Caco-2 (cell line): ENCODE results near the gene PPP1R16B. TPM values are rescaled to one million over a fixed set of nuclear protein-coding genes. Genes with fewer than 3 reads are reported as not detected.

Experiments used
- BruUV-seq: library from RNA; stranded (reverse); fragments of 400-500 nt; replicated peaks from 2 replicates; lab custom pipeline; 2021; lab: Mats Ljungman, UMichigan
- CTCF ChIA-PET: fragments of 300-600 bp; sonication (Branson Sonifier 250); formaldehyde crosslinking; loops from one replicate; lab custom pipeline; 2022; ENCODE audit warnings: antibody characterized with exemption; lab: Charles Lee
- POLR2A ChIA-PET: fragments of 300-600 bp; sonication (Branson Sonifier 250); formaldehyde crosslinking; loops from one replicate; lab custom pipeline; 2022; ENCODE audit warnings: antibody characterized with exemption; lab: Charles Lee
- DNase-seq, 2 experiments: peaks; one replicate each; pipeline versions ENCODE4 v3.0.0 to v3.0.0-alpha.2; 2020 to 2022
- H3K27me3 ChIP-seq: replicated peaks from 2 replicates; pipeline ENCODE4 v1.6.0; 2011; ENCODE audit warnings: low read length; ENCODE audit not compliant: control insufficient read depth, insufficient read depth
- H3K36me3 ChIP-seq: 2 replicates; pipeline ENCODE4 v1.5.1; 2011; ENCODE audit warnings: low read length; ENCODE audit not compliant: control insufficient read depth, insufficient read depth
- H3K4me1 ChIP-seq: fragments of 250-450 bp; sonication (Bioruptor Pico); 2 replicates; pipeline ENCODE4 v1.5.1; 2020; ENCODE audit warnings: mild to moderate bottlenecking
- H3K4me3 ChIP-seq: 2 replicates; pipeline ENCODE4 v1.5.1; 2011; ENCODE audit warnings: low read depth, mild to moderate bottlenecking, control low read depth, low read length
- H3K9me3 ChIP-seq: fragments of 250-450 bp; sonication (Bioruptor Pico); 2 replicates; pipeline ENCODE4 v1.5.1; 2020; ENCODE audit warnings: mild to moderate bottlenecking, moderate library complexity
- H3K27ac Mint-ChIP-seq: one replicate; pipeline ENCODE4 v1.8.0; 2022; ENCODE audit warnings: mixed read lengths; ENCODE audit not compliant: unreplicated experiment
- H3K27me3 Mint-ChIP-seq: one replicate; pipeline ENCODE4 v1.8.0; 2022; ENCODE audit warnings: mixed read lengths; ENCODE audit not compliant: insufficient read depth, unreplicated experiment
- H3K36me3 Mint-ChIP-seq: one replicate; pipeline ENCODE4 v1.8.0; 2022; ENCODE audit warnings: mild to moderate bottlenecking, mixed read lengths; ENCODE audit not compliant: insufficient read depth, unreplicated experiment
- H3K4me1 Mint-ChIP-seq: one replicate; pipeline ENCODE4 v1.8.0; 2022; ENCODE audit warnings: low read depth, mixed read lengths; ENCODE audit not compliant: unreplicated experiment
- H3K4me3 Mint-ChIP-seq: one replicate; pipeline ENCODE4 v1.8.0; 2022; ENCODE audit warnings: mild to moderate bottlenecking, moderate library complexity, mixed read lengths; ENCODE audit not compliant: unreplicated experiment
- H3K9me3 Mint-ChIP-seq: one replicate; pipeline ENCODE4 v1.8.0; 2022; ENCODE audit warnings: mixed read lengths; ENCODE audit not compliant: unreplicated experiment
- CTCF ChIP-seq, 2 experiments: fragments of 200-600 bp in 1 of 2; IDR thresholded peaks; 1 replicate in 1 of 2; 2 replicates in 1 of 2; pipeline versions ENCODE4 v1.5.1 to v1.8.0; 2011 to 2022; ENCODE audit warnings: antibody characterized with exemption in 1 of 2, control low read depth in 1 of 2, inconsistent platforms in 1 of 2, low read depth in 1 of 2, low read length in 1 of 2, mild to moderate bottlenecking in 1 of 2, moderate library complexity in 1 of 2; ENCODE audit not compliant: insufficient read depth in 1 of 2, severe bottlenecking in 1 of 2, unreplicated experiment in 1 of 2
- intact Hi-C: fragments of 100-400 bp; cut with micrococcal nuclease; formaldehyde crosslinking; loops from one replicate; pipeline ENCODE4 v1.10.0; 2022; ENCODE audit not compliant: unreplicated experiment
- total RNA-seq: library from RNA; stranded (reverse); gene quantifications from 2 replicates; pipeline ENCODE4 v1.2.3, GENCODE V29; 2022

Gene PPP1R16B
- total RNA-seq, 1 experiment from 2014 or later = not detected

- DNase-seq = no peak
- H3K27ac Mint-ChIP-seq = no peak overlapping the region
- no peak for TF ChIP-seq CTCF (IDR thresholded peaks at IDR 0.05; ENCODE audit: insufficient read depth in 1 of 2, low read depth in 1 of 2, low read length in 1 of 2, severe bottlenecking in 1 of 2, unreplicated experiment in 1 of 2)
- no TSS peak for BruUV-seq
- no peak overlapping the region for H3K4me3 ChIP-seq
- ChIA-PET POLR2A (no interaction called here), CTCF (no interaction called here)
- H3K9me3 Mint-ChIP-seq = no peaks in the 10 kb centered on the region
- H3K27me3 Mint-ChIP-seq = peaks cover 23% of the 10 kb centered on the region
- H3K9me3 ChIP-seq = no peaks in the 10 kb centered on the region
- no peaks in the 10 kb centered on the region; the same call in none of the 2 replicates for H3K27me3 ChIP-seq
- no peaks in the 10 kb centered on the region for H3K36me3 ChIP-seq
- H3K4me1 ChIP-seq = no peaks in the 10 kb centered on the region
- H3K36me3 Mint-ChIP-seq = no peaks in the 10 kb centered on the region
- no peaks in the 10 kb centered on the region for H3K4me1 Mint-ChIP-seq
- H3K4me3 Mint-ChIP-seq = no peak overlapping the region
- intact Hi-C loops = no loop called here
Observed at GRCh38 chr20:38847840-38848239, 42.3 kb downstream of the PPP1R16B start.

- Mint-ChIP-seq H3K9me3 (no peaks in the 10 kb centered on the region), H3K27ac (no peak overlapping the region), H3K27me3 (peaks cover 10% of the 10 kb centered on the region), H3K4me1 (no peaks in the 10 kb centered on the region), H3K36me3 (no peaks in the 10 kb centered on the region), H3K4me3 (no peak overlapping the region)
- ChIA-PET POLR2A (interaction anchor here (0.6 kb wide), 1 partner anchor 197 kb away, joined by 3 read pairs; no protein-coding TSS in a partner anchor), CTCF (interaction anchor here (1.1 kb wide), 1 partner anchor 73 kb away, joined by 3 read pairs; the partner anchor contains the start of gene FAM83D)
- H3K4me1 ChIP-seq = no peaks in the 10 kb centered on the region
- no peak overlapping the region for H3K4me3 ChIP-seq
- peaks cover 4% of the 10 kb centered on the region; the same call in 1 of the 2 replicates for H3K27me3 ChIP-seq
- peak in 1 of 2 experiments; percentile 40 for DNase-seq
- H3K9me3 ChIP-seq = no peaks in the 10 kb centered on the region
- H3K36me3 ChIP-seq = no peaks in the 10 kb centered on the region
- no peak for TF ChIP-seq CTCF (IDR thresholded peaks at IDR 0.05; ENCODE audit: insufficient read depth in 1 of 2, low read depth in 1 of 2, low read length in 1 of 2, severe bottlenecking in 1 of 2, unreplicated experiment in 1 of 2)
- intact Hi-C loops = no loop called here
- no TSS peak for BruUV-seq
Observed at GRCh38 chr20:38853759-38854158, 48.3 kb downstream of the PPP1R16B start.

GRCh38 chr20:38854654-38855066, 49.2 kb downstream of the PPP1R16B start:
- Histone ChIP-seq H3K4me3 (no peak overlapping the region), H3K9me3 (no peaks in the 10 kb centered on the region), H3K4me1 (no peaks in the 10 kb centered on the region), H3K36me3 (no peaks in the 10 kb centered on the region), H3K27me3 (peaks cover 4% of the 10 kb centered on the region; the same call in 1 of the 2 replicates)
- no peaks in the 10 kb centered on the region for H3K36me3 Mint-ChIP-seq
- peaks cover 7% of the 10 kb centered on the region for H3K27me3 Mint-ChIP-seq
- intact Hi-C loops = no loop called here
- no peak for TF ChIP-seq CTCF (IDR thresholded peaks at IDR 0.05; ENCODE audit: insufficient read depth in 1 of 2, low read depth in 1 of 2, low read length in 1 of 2, severe bottlenecking in 1 of 2, unreplicated experiment in 1 of 2)
- ChIA-PET CTCF (no interaction called here), POLR2A (no interaction called here)
- H3K9me3 Mint-ChIP-seq = no peaks in the 10 kb centered on the region
- DNase-seq = no peak
- BruUV-seq = no TSS peak
- H3K4me1 Mint-ChIP-seq = no peaks in the 10 kb centered on the region
- no peak overlapping the region for H3K27ac Mint-ChIP-seq
- H3K4me3 Mint-ChIP-seq = no peak overlapping the region
